Measurements from ENCODE around the gene ABHD13.

ABHD13 gene

GRCh38 chr13:108278466-108278865, 60.3 kb downstream of the ABHD13 start:
- TF ChIP-seq CTCF (IDR thresholded peaks at IDR 0.05; ENCODE audit: control insufficient read depth, insufficient read depth, low read depth, low read length, missing control alignments) = no peak
- H3K4me3 ChIP-seq (ENCODE audit: control insufficient read depth, low read depth, low read length) = no peak overlapping the region
- DNase-seq (ENCODE audit: low read depth) = no peak

GRCh38 chr13:108281901-108282300, 63.7 kb downstream of the ABHD13 start:
- no peak overlapping the region for H3K4me3 ChIP-seq (ENCODE audit: control insufficient read depth, low read depth, low read length)
- DNase-seq (ENCODE audit: low read depth) = no peak
- no peak for TF ChIP-seq CTCF (IDR thresholded peaks at IDR 0.05; ENCODE audit: control insufficient read depth, insufficient read depth, low read depth, low read length, missing control alignments)

GRCh38 chr13:108283110-108283509, 64.9 kb downstream of the ABHD13 start:
- no peak for DNase-seq (ENCODE audit: low read depth)
- TF ChIP-seq CTCF (IDR thresholded peaks at IDR 0.05; ENCODE audit: control insufficient read depth, insufficient read depth, low read depth, low read length, missing control alignments) = no peak
- no peak overlapping the region for H3K4me3 ChIP-seq (ENCODE audit: control insufficient read depth, low read depth, low read length)
